Raji (cell line): ENCODE data around the gene TLE4.

Source experiments
- POLR2A ChIP-seq: IDR thresholded peaks from 2 replicates; pipeline ENCODE4 v1.6.1; 2011; ENCODE audit warnings: low read depth, low read length, control low read depth; ENCODE audit not compliant: insufficient read depth

TLE4 gene

DNA sequence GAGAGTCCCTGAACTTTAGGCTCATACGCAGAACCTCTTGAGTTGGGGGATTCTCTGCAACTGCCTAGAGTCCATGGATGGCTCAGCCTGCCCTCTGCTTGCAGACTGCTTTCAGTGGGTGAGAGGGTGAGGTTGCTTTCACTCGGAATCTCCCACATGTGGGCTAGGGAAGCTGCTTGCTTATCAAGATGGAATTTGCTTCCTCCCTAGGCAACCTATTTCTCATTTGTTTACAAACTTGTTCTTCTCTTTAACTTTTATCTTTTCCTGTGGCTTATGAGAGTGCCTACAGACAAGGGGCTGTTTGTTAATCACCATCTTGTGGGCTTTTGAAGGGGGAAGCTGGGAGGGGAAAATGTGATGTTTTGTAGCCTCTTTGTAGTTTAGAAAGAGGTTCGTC is 10.0 kb downstream of the TLE4 start:
- TF ChIP-seq POLR2A = no peak

DNA sequence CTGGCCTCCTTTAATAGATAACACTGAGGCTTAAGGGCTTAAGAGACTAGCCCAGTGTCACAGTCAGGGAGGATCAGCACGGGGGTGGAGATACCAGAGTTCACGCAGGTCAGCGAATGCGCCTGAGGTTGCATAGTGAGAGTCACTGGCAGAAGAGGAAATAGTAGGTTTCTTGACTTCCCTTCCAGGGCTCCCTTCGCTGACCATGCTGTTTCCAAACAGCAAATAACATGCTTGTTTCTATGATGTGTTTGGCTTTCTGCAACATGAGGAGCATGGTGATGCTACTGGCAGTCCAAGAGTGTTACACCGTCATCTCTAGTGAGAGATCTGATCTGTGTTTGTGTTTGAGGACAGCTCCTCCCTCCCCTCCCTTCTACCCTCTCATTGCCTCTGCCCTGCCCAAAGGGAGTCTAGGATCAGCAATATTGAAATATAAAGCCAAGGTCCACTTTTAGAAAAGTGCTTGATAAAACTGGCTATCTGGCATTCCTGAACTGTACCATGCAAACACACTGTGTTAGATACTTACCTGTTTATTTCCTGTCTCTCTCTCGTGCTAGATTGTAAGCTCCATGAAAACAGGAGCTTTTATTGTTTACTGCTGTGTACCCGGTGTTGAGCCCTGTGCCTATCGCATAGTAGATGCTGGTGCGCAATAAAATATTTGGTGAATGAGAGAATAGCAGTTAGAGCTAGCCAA is 12.3 kb downstream of the TLE4 start:
- TF ChIP-seq POLR2A = no peak

DNA sequence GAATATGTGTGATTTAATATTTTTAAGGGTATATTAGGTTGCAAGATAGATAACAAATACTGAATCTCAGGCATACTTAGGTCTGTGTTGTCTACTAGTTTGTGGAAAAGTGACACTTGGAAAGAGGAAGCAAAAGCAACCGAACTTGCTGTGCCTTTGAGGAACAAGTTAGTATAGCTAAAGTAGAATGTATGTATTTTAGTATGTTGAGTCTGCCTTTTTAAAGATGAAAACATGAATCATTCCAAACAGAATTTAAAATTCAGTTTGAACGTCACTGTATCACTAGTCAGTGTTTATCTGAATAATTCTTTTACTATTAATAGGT is 12.9 kb downstream of the TLE4 start:
- TF ChIP-seq POLR2A = no peak

DNA sequence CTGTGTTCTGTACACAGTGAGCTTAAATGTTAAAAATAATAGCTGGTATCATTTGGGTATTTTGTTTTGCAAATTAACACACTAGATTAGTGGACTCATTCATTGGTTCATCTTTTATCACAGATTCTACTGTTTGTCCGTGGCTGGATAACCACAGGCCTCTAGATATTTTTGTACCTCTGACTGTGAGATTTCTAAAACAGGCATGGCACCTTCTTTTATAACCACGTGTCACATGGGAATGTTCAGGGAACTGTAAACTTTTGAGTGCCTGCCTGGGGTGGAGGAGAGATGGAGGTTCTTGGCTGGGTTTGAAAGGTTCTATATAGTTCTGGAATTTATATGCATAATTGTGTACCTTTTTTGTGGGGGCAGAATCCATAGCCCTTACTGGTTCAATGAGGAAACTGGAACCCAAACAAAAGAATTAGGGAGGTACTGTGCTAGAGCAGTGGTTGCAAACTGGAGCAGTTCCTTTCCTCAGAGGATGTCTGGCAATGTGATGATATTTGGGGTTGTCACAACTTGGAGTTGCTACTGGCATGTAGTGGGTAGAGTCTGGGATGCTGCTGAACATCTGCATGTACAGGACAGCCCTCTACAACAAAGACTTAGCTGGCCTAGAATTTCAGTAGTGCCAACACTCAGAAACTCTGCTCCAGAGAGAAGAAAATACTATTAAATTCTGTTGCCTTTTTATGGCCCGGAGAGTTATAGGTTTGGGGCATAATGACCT is 16.9 kb downstream of the TLE4 start:
- TF ChIP-seq POLR2A = no peak

DNA sequence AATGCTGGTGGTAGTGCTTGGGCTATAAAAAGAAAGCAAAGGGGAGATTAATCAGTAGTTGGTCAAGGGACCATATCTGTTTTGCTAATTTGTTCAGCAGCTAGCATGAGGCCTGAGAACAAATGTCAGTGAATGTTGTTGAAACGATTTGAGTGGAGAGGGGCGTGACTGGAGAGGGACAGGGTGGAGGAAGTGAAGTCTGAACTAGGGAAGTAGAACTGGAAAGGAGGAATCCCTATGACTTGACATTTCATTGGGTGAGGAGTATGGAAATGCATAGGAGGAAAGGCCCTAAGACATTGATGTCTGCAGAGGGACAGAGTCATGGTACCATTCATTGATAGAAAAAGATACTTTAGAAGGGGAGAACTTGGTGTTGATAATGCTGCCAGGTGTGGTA is 19.7 kb downstream of the TLE4 start:
- no peak for TF ChIP-seq POLR2A

DNA sequence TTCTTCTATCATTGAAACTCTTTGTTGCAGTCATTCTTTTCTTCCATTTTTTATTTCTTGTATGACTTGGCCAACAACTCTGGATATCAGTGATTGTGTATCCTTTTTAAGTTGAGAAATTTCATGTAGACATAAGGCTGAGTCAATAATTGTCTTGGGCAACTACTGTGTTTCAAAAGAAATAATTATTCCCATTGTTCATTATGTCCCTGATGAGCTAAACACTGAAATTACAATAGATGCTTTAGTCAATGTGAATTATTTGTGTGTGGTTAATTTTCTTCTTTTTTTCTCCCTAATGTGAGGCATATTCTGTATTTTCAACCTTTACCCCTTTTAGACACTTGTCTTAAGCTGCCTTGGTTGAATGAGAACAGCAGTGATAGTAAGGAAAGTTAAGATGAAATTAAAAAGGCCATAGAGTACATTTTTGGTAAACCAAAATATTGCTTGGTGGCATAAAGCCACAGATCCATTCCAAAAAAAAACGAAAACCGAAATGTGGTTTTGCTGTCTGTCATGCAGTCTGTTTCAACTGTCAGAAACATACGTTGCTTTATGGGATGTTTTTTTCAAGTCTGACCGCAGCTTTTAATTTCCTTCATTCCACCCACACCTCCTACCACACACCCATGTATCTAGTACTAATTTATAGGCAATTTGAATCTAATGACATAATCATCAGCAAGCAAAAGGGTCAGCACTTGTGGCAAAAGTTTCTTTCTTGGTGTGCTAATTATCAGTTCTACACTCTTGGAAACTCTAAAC is 21.1 kb downstream of the TLE4 start:
- no peak for TF ChIP-seq POLR2A

DNA sequence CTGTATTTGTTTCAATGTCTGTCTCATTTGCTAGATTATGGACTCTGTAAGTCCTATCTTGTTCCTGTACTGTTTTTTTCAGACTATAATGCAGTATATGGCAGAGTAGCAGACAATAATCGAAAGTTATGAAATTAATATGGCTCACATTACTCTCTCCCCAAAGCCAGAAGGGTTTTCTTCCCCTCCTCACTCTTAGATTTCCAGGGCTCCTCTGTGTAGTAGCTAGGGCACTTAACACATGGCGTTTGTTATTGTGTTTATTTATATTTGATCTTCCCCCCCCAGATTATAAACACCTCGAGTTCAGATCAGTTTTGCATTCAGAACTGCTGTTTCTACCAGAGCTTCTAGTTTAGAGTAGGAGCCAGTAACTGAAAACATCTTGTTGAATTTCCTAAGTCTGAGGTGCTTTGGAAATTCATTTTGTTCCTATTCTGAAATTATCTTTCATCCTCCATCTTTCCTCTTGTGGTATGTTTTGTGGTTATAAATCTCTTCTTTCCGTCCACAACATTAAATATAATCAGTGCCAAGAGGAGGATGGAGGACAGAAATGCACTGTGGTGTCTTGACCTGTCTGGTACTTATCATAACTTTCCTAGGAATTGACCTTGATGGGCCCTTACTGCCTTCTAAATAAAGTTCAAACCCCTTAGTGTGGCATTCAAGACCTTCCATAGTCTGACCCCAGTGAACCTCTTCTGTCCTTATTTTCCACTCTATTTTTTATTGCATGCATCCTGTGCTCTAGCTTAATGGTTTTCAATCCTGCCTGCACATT is 27.0 kb downstream of the TLE4 start:
- TF ChIP-seq POLR2A = no peak

DNA sequence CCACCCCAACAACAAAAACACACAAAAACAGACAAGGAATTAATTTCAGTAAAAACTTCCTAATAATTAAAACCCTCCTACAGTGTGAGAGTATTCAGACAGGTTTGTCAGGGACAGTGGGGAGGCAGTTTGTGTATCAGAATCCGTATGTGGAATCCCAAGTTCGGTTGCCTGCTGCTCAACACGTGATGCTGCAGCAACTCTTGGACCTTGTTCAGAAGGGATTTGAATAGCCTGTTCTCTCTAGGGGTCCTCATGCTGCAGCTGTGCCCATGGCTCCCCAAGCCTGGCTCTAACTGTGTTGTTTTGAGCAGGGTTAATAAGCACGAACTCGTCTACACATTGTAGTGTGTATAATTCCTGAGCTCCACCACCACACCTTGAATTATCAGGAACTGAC is 28.7 kb downstream of the TLE4 start:
- no peak for TF ChIP-seq POLR2A

DNA sequence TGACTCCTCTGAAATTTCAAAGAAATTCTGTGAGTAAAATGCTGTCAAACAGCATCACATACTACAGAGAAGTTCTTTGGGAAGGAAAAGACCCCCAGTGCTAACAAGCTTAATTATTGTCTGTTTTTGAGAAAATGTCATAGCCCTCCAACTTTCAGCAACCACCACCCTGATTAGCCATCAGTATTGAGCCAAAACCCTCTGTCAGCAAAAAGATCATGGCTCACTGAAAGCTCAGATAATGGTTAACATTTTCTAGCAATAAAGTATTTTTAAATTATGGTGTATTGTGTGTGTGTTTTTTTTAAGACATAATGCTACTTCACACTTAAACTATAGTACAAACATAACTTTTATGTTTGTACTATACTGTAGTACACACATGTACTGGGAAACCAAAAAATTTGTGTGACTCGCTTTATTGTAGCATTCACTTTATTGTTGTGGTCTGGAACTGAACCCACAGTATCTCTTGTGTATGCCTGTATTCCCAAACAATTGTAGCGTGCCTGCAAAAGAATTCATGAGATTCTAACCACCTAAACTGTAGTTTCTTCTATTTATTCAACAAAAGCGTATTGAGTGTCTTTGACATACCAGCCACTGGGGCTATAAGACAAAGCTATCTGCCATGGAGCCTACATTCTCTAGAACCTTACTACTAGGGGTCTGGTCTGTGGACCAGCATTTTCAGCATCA is 31.6 kb downstream of the TLE4 start:
- no peak for TF ChIP-seq POLR2A

DNA sequence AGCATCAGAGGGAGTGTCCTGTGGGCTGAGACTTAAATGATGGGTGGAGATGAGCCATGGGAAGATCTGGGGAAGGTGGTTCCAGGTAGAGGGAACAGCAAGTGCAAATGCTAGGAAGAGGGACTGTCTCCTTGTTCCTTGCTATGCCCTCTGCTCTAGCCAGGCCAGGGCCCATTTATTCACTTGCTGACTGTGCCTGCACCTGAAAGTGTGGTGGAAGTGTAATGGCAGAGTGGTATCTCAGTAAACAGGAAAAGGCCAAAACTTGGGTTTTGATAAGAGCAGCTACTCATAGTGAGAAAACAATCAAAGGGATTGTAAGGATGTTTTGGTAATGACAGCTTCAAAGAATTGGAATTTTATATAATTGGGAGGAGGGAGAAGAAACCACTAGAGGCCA is 32.4 kb downstream of the TLE4 start:
- no peak for TF ChIP-seq POLR2A

DNA sequence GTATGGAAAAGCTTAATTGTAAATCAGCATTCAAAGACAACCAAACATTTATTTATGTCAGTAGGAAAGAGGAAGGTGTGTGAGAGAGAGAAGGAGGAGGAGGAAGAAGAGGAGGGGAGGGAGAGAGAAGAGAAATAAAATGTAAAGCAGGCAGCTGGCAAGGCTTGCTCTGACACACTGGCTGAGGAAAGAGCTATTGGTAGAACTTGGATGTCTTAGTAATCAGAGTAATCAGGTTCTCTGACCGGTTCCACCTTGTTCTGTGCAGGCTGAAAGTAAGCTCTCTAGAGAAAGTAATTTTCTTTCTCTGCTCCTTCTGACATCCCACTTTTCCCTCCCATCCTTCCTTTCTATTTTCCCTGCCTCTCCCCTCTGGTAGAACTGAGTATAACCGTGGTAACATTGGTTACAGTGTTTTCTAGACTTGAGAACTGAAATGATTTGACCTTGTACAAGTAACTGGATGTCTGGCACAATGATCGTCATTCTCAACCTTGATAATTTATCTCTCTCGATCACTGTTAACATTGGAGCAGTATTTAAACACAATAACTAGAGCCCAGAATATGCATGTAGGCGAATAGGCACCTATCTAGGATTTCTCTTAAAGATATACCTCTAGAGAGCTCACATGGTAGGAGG is 33.3 kb downstream of the TLE4 start:
- no peak for TF ChIP-seq POLR2A

DNA sequence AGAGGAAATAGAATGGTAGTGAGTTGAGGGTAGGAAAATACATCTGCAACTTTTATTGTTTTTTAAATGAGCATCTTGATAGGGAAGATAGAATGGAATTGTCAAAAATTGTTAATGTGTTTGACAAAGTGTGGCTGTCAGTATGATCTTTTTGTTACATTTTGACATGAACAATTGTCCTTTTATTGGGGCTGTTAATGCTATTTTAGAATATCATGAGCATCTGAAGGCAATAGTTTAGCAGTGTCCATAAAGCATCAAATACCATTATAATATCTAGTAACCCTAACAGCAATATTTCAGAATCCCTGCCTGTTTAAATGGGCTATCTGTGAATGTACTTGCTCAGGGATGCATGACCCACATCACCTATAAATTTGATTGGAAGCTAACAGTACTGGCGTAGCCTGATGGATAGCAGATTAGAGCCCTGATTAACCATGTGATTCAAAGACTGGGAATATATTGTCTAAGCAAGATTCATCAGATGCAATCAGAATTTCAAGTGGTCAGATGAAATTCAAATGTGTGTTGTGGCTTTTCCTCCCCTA is 37.8 kb downstream of the TLE4 start:
- no peak for TF ChIP-seq POLR2A

DNA sequence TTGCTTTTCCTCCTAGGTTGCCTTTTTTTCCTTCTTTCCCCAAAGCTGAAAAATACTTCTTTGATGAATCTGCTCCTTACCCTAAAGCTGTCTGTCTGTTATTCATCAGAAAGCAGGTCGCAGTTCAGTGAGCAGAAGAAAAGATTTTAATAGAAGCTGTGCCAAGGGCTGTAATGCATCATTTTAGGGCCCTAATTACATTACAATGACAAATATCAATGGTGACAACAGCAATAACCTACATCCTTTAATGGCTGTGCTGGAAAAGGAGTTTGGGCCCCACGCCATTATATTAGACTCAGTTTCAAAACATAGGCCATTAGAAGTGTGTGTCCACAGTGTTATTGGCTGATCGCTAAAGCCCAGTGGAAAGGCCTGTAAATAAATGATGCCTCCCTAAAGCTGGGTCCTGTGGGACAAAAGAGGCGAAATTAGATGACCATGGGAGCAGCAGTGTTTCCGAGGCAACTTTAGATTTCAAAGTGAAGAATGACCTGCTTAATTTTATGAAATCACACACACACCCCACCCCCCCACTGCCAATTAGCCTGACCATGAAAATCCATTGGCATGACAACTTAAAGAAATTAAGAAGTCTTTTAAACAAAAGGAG is 38.4 kb downstream of the TLE4 start:
- TF ChIP-seq POLR2A = no peak
